ENCODE results near the gene IFT80. TPM values are rescaled to one million over a fixed set of nuclear protein-coding genes. Genes with fewer than 3 reads are reported as not detected.
A peak's percentile ranks its signal among the peaks of the same experiment; 100 is the strongest.

IFT80 gene
- total RNA-seq, 1 donor from 2014 or later, result 8.3 TPM

DNA sequence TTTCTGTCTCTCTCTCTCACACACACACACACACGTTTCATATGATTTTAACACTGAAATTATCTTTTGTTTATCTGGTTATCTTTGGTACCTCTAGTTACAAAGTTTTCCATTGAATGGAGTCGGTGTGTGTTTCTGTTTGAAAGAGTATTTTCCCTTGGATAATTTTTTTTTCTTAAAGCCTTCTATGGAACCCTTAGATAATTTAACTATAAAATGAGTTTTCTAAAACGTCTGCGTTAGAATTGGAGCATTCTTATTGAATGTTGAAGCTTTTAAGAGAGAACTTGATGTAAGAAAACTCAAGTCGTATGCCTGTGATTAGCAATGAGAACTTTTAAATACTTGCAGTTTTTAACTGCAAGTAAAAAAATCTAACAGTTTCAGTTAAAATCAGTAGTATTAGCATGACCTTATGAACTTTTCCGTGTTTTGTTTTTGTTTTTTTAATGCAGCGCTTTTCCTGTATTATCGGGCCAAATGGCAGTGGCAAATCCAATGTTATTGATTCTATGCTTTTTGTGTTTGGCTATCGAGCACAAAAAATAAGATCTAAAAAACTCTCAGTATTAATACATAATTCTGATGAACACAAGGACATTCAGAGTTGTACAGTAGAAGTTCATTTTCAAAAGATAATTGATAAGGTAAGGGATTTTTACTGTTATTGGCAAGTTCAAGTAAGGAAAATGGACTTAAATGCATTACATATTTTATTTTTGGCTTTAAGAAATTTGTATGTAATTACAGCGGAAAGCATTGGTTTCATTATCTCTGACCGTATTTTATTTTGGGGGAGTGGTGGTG is 3.4 kb upstream of the IFT80 start:
- no peak for ATAC-seq (ENCODE audit: poor library complexity)
- intact Hi-C loops (cut with DNase I), result no loop called here
- DNase-seq, result no peak

DNA sequence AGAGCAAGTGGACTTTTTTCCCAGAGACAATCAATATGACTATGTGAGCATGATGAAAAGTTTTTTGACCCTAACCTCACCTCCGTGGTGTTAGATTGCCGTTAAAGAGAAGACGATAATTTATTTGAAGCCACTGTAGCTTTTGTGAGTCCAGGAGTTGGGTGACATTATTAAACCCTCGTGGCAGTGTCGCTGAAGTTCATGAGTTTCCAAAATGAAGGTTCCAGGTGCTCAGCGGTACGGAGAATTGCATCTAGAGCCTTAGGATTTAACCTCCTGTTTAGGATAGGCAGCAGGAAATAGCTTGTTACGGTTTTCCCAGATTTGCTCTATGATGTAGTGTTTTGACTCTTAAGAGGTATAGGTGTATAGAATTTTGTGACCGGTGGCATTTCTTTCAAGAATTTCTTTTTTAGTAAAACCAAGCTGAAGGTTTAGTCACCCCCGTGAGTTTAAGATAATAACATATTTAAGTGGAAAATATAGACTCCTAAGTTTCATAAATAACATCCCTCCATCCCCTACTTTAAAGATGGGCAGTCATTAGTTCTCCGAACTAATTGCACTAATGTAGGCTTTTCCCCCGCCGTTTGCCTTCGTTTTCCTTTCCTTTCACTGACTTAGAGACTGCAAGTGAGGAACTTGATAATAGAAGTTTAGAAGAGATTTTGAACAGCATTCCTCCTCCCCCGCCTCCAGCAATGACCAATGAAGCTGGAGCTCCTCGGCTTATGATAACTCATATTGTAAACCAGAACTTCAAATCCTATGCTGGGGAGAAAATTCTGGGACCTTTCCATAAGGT is 2.5 kb upstream of the IFT80 start:
- DNase-seq (no peak), ATAC-seq (ENCODE audit: poor library complexity) (no peak)
- intact Hi-C loops (cut with DNase I), result no loop called here

- DNase-seq (peak; percentile 56), ATAC-seq (ENCODE audit: poor library complexity) (peak; percentile 5)
- intact Hi-C loops (cut with DNase I), result no loop called here
Observed at GRCh38 chr3:160400702-160401150, 1.7 kb upstream of the IFT80 start.

GRCh38 chr3:160400030-160400701 is 1.1 kb upstream of the IFT80 start:
- intact Hi-C loops (cut with DNase I), result no loop called here
- DNase-seq (peak; percentile 71), ATAC-seq (ENCODE audit: poor library complexity) (peak; percentile 33)

GRCh38 chr3:160398820-160399124 is 253 bp downstream of the IFT80 start:
- ATAC-seq (ENCODE audit: poor library complexity), result peak; percentile 1
- DNase-seq, result no peak
- intact Hi-C loops (cut with DNase I), result no loop called here

DNA sequence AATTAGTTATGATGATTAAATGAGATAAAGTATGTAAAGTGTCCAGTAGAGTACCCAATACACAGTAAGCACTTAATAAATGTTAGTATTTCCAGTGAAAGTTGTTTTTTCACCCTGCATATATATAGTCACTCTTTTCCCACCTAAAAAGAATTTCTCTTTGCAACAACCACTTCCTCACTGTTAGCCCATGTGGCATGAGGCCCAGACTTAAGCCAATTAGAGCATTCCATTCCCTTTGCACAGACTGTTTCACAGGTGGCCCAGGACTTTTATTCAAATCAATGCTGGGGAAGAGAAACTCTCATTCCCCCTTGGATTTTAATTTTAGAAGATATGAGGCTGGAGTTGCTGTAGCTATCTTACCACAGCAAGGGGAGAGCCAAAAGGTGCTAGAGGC is 3.7 kb downstream of the IFT80 start:
- ATAC-seq (ENCODE audit: poor library complexity) (no peak), DNase-seq (no peak)
- intact Hi-C loops (cut with DNase I), result no loop called here

DNA sequence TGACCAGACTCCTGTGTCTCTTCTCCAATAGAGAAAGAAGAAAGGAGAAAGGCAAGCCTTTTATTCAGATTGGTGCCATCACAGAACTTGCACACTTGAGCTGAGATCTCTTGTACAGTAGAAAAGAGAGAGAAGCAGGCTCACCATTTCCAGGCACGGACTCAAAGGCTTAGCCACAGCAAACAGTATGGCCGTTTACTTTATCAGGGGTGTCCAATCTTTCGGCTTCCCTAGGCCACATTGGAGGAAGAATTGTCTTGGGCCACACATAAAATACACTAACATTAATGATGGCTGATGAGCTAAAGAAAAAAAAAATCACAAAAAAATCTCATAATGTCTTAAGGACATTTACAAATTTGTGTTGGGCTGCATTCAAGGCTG is 5.0 kb downstream of the IFT80 start:
- no peak for ATAC-seq (ENCODE audit: poor library complexity)
- intact Hi-C loops (cut with DNase I), result no loop called here
- no peak for DNase-seq

- intact Hi-C loops (cut with DNase I), result no loop called here
- ATAC-seq (ENCODE audit: poor library complexity), result no peak
- no peak for DNase-seq
Observed at GRCh38 chr3:160393346-160394008, 5.5 kb downstream of the IFT80 start.

- intact Hi-C loops (cut with DNase I), result no loop called here
- ATAC-seq (ENCODE audit: poor library complexity), result no peak
- no peak for DNase-seq
Observed at GRCh38 chr3:160392798-160393197, 6.2 kb downstream of the IFT80 start.

DNA sequence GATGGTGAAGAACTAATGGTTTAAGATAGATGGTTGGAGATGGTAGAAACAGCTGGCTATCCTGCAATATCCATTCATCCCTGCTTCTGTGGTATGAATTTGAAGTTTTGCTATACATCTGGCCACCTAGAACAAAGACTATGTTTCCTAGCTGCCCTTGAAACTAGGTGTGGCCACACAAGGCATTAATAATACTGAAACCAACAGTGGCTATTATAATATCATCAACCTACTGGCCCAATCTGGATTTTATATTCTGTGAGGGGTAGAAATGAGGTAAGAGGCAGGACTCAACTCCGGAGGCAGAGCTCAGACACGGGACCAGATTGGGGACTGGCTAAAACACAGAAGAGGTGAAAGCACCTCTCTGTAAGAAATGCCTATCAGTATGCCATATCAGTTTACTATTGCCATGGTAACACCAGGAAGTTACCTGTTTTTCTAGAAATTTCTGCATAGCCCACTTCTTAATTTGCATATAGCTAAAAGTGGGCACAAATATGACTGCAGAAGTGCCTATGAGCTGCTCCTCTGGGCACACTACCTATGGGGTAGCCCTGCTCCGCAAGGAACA is 8.4 kb downstream of the IFT80 start:
- intact Hi-C loops (cut with DNase I), result no loop called here
- DNase-seq (no peak), ATAC-seq (ENCODE audit: poor library complexity) (no peak)

GRCh38 chr3:160384639-160385318 is 14.2 kb downstream of the IFT80 start:
- DNase-seq (no peak), ATAC-seq (ENCODE audit: poor library complexity) (no peak)
- intact Hi-C loops (cut with DNase I), result no loop called here

- ATAC-seq (ENCODE audit: poor library complexity) (no peak), DNase-seq (no peak)
- intact Hi-C loops (cut with DNase I), result no loop called here
Observed at GRCh38 chr3:160381470-160381869, 17.6 kb downstream of the IFT80 start.

DNA sequence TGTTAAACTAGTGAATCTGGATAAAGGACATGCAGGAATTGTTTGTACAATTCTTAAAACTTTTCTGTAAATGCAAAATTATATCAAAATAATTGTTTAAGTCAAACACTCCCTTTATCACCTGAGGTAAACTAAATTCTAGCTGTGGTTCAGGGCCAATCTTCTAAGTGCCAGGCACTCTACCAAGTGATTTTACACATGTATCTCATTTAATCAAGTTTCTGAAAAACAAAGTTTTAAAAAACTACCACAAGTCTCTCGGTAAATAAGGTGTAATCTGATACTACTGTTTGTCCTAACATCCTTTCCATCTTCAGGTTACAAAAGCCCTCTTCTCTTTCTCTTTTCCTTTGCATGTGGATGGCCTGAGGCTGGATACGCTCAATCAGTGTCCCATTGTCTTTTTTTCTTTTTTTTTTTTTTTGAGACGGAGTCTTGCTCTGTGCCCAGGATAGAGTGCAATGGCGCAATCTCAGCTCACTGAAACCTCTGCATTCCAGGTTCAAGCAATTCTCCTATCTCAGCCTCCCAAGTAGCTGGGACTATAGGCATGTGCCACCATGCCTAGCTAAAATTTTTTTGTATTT is 19.3 kb downstream of the IFT80 start:
- intact Hi-C loops (cut with DNase I), result no loop called here
- DNase-seq, result no peak
- no peak for ATAC-seq (ENCODE audit: poor library complexity)

DNA sequence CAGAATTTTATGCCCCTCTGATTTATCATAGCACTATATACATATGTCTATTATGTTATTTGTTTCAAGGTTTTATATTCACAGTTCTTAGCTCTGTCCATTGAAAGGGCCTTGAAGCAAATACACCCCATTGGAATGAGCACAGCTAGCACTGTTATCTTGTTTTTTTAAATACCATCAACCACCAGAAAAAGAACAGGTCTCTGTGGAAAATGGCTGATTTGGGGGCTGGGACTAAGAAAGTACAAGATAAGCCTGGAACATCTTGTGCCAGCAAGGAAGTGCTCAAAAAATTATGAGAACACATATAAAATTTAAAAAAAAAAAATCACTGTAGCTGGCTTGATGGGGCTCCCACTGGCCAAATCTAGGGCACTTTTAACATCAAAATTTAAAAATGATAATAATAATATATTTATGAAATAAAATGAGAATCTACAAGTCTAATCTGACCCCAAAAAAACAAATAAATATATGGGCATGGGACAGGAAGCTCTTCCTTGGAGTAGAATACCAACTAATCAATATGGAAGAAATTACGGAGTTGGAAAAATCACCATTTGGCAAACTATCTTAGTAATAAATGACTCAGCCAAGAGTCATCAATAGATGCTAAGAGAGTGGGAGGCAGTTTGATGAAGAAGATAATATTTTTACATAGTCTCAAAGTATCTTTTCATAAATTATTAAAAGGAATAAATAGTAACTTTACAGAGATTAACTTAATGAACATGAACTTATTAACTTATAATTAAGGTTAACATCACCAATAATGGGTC is 20.5 kb downstream of the IFT80 start:
- ATAC-seq (ENCODE audit: poor library complexity) (no peak), DNase-seq (no peak)
- intact Hi-C loops (cut with DNase I), result no loop called here

GRCh38 chr3:160376681-160377080 is 22.3 kb downstream of the IFT80 start:
- intact Hi-C loops (cut with DNase I), result no loop called here
- ATAC-seq (ENCODE audit: poor library complexity) (no peak), DNase-seq (no peak)

GRCh38 chr3:160374925-160375324 is 24.1 kb downstream of the IFT80 start:
- no peak for ATAC-seq (ENCODE audit: poor library complexity)
- no peak for DNase-seq
- intact Hi-C loops (cut with DNase I), result no loop called here

DNA sequence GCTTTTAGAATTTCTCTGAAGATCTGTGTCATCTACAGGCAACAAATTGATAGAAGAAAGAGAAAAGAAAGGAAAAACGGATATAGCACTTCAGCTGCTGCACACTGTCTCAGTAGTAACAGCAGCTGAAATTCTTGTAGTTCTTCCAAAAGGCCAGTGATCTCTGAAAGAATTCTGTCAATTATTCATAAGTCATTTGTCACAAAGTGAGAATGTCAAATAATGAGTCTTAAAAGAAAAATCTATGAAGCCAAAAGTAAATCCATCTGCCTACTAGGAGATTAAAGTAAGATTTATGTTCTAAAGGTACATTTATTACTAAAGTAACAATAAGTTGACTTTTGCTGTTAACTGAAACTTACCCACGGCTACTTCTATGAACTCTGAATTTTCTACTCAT is 24.6 kb downstream of the IFT80 start:
- no peak for DNase-seq
- ATAC-seq (ENCODE audit: poor library complexity), result no peak
- intact Hi-C loops (cut with DNase I), result no loop called here

Measured in Right ventricle myocardium superior (tissue), 1 donor.